WERI-Rb-1 (cell line): ENCODE measurements around the gene TEX19.

Experiments used
- DNase-seq: peaks from one replicate; pipeline ENCODE4 v3.0.0-alpha.2; 2020
- H3K27ac ChIP-seq: fragments of 250-450 bp; sonication (Bioruptor Pico); 2 replicates; pipeline ENCODE4 v1.5.1; 2020; ENCODE audit warnings: mild to moderate bottlenecking, moderate library complexity
- H3K27me3 ChIP-seq: fragments of 250-450 bp; sonication (Bioruptor Pico); 2 replicates; pipeline ENCODE4 v1.5.1; 2021; ENCODE audit warnings: mild to moderate bottlenecking, low read depth, moderate library complexity; ENCODE audit not compliant: insufficient read depth, severe bottlenecking
- H3K36me3 ChIP-seq: fragments of 250-450 bp; sonication (Bioruptor Pico); 2 replicates; pipeline ENCODE4 v1.5.1; 2020; ENCODE audit warnings: mild to moderate bottlenecking, moderate library complexity
- H3K4me3 ChIP-seq: 2 replicates; pipeline ENCODE4 v1.5.1; 2011; ENCODE audit warnings: low read depth, mild to moderate bottlenecking, control low read depth, low read length
- H3K9me3 ChIP-seq: fragments of 250-450 bp; sonication (Bioruptor Pico); 2 replicates; pipeline ENCODE4 v1.5.1; 2021; ENCODE audit warnings: mild to moderate bottlenecking, moderate library complexity; ENCODE audit not compliant: severe bottlenecking
- CTCF ChIP-seq: IDR thresholded peaks from 2 replicates; pipeline ENCODE4 v1.5.1; 2011; ENCODE audit warnings: low read depth, mild to moderate bottlenecking, control low read depth, inconsistent platforms, low read length

Gene TEX19

GRCh38 chr17:82412535-82413520 is 53.8 kb downstream of the TEX19 start:
- H3K36me3 ChIP-seq: peaks cover 29% of the 10 kb centered on the region
- no peak overlapping the region for H3K4me3 ChIP-seq
- H3K27me3 ChIP-seq: no peaks in the 10 kb centered on the region
- no peaks in the 10 kb centered on the region for H3K9me3 ChIP-seq
- DNase-seq: no peak
- no peak overlapping the region for H3K27ac ChIP-seq
- TF ChIP-seq CTCF: no peak
